GM19239 (cell line): ENCODE results near the gene SAA2.
"Not testable (repeated sequence)": the region's sequence is repeated elsewhere in the genome, so short reads cannot be mapped to it uniquely, and the experiment has no call there.

Experiments
- DNase-seq: peaks from one replicate; pipeline ENCODE4 v3.0.0; 2011; ENCODE audit warnings: low spot score; ENCODE audit not compliant: insufficient read length
- FAIRE-seq: peaks from 2 replicates; lab custom pipeline; 2011; peaks lifted over from hg19 to GRCh38; lab: Jason Lieb, UNC

The SAA2 gene

DNA sequence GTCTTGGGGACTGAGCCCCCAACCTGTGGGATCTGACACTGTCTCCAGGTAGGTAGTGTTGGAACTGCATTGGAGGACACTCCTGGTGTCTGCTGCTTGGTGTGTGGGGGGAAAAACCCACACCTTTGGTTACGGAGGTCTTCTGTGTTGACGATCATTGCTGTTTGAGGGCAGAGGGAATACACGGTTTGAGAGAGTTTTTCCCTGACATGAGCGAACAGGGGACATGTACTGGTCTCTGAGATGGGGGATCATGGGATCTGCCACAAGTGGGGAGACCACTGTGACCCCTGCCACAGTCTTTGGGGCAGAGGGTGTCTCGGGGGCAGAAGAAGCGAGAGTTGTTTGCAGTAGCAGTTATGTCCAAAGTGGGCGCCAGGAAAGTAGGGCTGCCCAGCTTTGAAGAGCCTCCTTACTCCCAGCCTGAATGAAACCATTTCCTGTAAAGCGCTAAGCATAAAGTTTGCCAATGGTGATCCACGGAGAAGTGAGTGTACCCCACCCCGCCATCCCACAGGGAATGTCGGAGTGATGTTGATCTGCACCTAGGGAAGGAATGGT is 5.4 kb upstream of the SAA2 start:
- FAIRE-seq (no peak), DNase-seq (no peak)

DNA sequence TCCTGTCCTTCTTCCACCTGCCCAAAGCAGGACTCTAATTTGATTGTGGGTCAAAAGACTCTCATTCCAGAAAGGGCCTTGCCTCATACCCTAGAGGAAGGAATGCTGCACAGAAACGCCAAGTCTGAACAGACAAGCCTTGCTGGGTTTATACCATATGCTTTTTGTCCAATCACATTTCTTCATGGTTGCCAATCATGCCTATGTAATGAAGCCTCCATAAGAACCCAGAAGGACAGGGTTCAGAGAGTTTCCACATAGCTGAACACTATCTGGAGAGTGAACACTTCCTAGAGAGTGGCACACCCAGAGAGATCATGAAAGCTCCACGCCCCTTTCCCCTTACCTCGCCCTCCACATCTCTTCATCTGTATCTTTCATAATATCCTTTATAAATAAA is 4.8 kb upstream of the SAA2 start:
- FAIRE-seq = no peak
- no peak for DNase-seq

GRCh38 chr11:18247191-18247581 is 1.3 kb downstream of the SAA2 start:
- DNase-seq = not testable (repeated sequence)
- peak; percentile 99 for FAIRE-seq

- peak; percentile 44 for DNase-seq
- not testable (repeated sequence) for FAIRE-seq
Measured at GRCh38 chr11:18246379-18247190, 1.9 kb downstream of the SAA2 start.

GRCh38 chr11:18245396-18245795 is 3.1 kb downstream of the SAA2 start:
- FAIRE-seq (no peak), DNase-seq (no peak)

DNA sequence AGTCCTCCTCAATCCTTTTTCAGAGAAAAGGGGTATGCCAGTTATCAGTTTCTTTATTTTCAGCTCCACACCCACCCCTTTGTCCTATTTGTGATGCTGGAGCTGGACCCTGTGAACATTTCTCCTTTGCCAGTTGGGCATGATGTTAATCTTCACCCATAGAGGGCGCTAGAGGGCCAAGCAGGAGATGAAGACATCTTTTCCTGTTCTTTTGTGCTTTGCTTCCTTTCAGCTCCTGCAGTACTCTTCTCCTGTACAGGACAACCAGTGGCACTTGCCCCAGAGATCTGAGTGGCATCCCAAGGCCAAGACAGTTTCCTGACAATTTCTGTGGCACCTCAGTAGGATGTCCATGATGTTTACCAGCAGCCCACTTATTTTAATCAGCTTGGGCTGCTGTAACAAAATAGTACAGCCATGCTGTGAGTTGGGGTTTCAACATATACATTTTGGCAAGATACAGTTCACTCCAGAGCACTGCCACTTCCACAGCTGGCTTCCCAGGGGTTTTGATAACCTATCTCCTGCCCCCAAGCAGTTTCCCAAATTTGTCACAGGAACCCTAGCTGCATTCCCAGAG is 4.6 kb downstream of the SAA2 start:
- DNase-seq (no peak), FAIRE-seq (peak; percentile 79)

DNA sequence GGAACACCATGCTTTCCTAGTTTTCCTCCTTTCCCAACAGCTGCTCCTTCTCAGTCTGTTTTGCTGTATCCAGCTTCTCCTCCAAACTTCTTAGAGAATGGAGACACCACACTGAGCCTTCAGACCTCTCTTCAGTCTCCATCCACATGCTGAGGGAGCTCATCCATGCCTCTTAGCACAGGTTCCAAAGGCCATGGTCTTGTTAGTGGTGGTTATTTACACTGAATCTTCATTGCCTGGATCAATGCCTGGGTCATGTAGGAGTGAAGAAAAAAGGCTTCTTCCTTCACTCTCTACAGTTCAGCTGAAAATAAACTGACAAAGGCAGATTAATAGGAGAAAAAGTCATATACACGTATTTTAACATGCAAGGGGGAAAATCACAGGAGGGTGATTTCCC is 8.8 kb downstream of the SAA2 start:
- no peak for FAIRE-seq
- DNase-seq = no peak

GRCh38 chr11:18236664-18237356 is 11.7 kb downstream of the SAA2 start, which contains the start of gene SAA4:
SAA4 (minus strand) TSS chr11:18236802; CDS start chr11:18235926, 876 bp downstream.
- no peak for FAIRE-seq
- DNase-seq = no peak

- FAIRE-seq = no peak
- no peak for DNase-seq
Measured at GRCh38 chr11:18235394-18236334, 12.8 kb downstream of the SAA2 start.

- DNase-seq (no peak), FAIRE-seq (no peak)
Measured at GRCh38 chr11:18233912-18234311, 14.6 kb downstream of the SAA2 start.

DNA sequence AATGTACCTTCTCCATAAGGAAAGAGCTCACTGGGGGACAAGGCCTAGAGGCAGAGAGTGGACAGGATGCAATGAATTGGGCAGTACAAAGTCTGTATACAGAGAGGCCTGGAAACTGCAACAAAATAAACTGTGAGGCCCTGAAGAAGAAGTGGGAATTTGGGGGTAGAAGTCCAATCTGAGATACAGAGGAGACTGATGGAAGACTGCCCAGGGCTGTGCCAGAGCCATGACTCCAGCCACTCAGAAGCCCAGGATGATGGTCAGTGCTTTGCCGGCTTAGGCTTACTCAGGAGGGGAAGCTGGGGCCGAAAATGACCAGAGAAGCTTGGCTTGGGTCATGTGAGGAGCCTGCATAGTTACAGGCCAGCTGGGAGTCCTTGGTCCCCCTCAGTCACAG is 17.6 kb downstream of the SAA2 start:
- DNase-seq (no peak), FAIRE-seq (no peak)

GRCh38 chr11:18229501-18229900 is 19.0 kb downstream of the SAA2 start:
- peak; percentile 93 for FAIRE-seq
- DNase-seq = peak; percentile 45

GRCh38 chr11:18225913-18226312 is 22.6 kb downstream of the SAA2 start:
- FAIRE-seq (peak; percentile 80), DNase-seq (no peak)

DNA sequence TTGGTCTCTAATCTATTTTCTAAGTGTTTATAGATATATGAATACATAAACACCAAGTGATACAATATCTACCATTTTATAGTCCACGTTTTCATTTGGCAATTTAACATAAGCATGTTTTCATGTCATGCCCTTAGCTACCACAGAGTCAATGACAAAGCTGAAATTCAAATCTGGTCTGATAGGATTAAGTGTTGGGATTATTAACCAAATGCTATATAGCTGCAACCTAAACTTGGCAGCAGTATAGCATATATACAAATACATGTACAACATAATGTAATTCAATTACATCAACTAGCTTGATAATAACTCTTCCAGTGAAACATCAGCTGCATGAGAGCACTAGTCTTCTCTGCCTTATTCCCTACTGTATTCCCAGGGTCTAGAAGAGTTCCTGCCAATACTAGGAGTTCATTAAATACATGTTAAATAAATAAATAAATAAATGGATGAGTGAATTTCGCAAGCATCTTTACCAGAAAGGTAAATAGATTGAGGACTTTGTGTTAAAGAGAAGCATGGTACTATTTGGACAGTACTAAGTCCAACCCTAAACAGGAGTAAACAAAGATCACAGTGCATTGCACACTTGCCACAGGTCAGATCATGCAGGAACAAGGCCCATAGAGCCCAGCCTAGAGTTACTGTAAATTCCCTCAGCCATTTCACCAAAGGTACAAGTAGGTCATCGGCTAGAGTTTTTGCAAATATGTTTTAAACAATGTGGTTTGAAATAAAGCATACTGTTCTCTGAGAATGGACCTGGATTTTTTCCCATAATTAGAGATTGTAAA is 24.7 kb downstream of the SAA2 start:
- FAIRE-seq (no peak), DNase-seq (no peak)

GRCh38 chr11:18222814-18223421 is 25.6 kb downstream of the SAA2 start:
- FAIRE-seq (no peak), DNase-seq (no peak)

GRCh38 chr11:18221274-18221876 is 27.1 kb downstream of the SAA2 start:
- DNase-seq = no peak
- no peak for FAIRE-seq

DNA sequence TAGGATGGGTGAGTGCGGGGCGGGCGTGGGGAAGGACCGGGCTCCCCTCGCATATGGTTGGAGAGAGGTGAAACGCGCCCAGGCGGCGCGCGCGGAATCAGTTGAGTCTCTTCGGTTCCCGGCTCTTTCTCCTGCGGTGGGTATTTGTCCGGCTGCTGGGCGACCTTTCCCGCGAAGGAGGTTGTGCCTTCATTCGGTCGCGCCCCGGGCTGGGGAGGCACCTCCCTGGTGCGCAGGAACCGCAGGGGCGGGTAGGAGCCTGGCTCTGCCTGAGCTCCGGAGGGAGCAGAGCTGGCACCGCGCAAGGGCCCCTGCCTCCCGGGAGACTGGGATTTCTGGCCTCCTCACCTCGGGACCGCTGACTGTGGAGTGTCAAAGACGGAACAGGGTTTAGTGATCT is 39.4 kb downstream of the SAA2 start:
- DNase-seq (no peak), FAIRE-seq (no peak)

GRCh38 chr11:18204771-18205170 is 43.7 kb downstream of the SAA2 start:
- DNase-seq (no peak), FAIRE-seq (no peak)
